GM12864 (cell line): ENCODE results near the gene BANF1.

Source experiments
- DNase-seq: peaks from one replicate; pipeline ENCODE4 v3.0.0-alpha.2; 2011; ENCODE audit warnings: low read depth
- H3K4me3 ChIP-seq: 2 replicates; pipeline ENCODE4 v1.5.1; 2011; ENCODE audit warnings: mild to moderate bottlenecking, low read depth, low read length, control low read depth
- TF ChIP-seq, protein P1 (sequence below): IDR thresholded peaks from 2 replicates; pipeline ENCODE4 v1.5.1; 2011; ENCODE audit warnings: low read depth, mild to moderate bottlenecking, moderate library complexity, low read length, control low read depth, inconsistent platforms; ENCODE audit errors: missing control alignments

BANF1 gene

DNA sequence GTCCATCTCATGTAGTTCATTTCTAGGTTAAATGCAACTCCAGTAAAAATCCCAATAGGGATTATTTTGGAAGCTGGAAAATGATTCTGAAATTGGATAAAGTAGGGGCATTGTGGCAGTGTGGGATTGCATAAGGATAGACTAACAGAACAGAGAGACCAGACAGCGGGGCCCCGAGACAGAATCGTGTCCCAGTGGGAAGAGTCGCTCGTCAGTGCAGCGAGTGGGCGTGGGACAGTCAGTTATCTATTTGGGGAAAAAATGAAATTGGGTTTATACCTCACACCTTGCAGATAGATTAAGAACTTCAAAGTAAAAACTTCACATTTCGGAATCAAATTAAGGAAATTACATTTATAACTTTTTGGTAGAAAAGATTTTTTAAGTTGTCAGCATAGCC lies 30.2 kb upstream of the BANF1 start:
- no peak overlapping the region for H3K4me3 ChIP-seq
- TF ChIP-seq, protein P1, sequence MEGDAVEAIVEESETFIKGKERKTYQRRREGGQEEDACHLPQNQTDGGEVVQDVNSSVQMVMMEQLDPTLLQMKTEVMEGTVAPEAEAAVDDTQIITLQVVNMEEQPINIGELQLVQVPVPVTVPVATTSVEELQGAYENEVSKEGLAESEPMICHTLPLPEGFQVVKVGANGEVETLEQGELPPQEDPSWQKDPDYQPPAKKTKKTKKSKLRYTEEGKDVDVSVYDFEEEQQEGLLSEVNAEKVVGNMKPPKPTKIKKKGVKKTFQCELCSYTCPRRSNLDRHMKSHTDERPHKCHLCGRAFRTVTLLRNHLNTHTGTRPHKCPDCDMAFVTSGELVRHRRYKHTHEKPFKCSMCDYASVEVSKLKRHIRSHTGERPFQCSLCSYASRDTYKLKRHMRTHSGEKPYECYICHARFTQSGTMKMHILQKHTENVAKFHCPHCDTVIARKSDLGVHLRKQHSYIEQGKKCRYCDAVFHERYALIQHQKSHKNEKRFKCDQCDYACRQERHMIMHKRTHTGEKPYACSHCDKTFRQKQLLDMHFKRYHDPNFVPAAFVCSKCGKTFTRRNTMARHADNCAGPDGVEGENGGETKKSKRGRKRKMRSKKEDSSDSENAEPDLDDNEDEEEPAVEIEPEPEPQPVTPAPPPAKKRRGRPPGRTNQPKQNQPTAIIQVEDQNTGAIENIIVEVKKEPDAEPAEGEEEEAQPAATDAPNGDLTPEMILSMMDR, result no peak
- DNase-seq, result no peak

DNA sequence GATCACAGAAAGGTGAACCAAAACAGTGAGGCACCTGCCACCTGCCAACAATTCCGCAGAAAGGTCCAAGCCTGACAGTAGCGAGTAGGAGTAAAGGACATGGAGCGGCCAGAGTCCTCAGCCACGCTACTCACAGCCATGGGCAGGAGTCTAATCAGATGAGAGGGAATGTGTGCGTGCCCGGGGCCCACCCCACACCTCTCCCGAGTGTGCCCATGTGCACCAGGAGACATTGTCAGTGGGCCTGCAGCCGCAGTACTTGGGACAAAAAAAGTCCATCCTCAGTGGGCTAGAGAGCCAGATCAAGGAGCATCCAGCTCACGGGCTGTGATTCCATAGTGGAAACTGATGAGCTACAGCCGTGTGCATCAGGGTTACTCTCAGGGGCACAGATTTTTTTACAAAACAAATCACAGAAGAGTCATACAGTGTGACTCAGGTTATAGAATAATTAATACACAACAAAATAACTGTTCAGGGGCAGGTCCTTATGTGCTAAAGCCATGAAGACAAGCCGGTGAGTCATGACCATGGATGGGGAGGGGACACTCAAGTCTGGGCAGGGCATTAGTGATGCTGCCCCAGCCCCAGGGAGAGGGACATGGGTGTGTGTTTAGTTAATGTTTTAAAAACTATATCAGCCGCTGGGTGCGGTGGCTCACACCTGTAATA lies 28.7 kb upstream of the BANF1 start:
- H3K4me3 ChIP-seq, result no peak overlapping the region
- TF ChIP-seq, protein P1, result no peak
- DNase-seq, result no peak

DNA sequence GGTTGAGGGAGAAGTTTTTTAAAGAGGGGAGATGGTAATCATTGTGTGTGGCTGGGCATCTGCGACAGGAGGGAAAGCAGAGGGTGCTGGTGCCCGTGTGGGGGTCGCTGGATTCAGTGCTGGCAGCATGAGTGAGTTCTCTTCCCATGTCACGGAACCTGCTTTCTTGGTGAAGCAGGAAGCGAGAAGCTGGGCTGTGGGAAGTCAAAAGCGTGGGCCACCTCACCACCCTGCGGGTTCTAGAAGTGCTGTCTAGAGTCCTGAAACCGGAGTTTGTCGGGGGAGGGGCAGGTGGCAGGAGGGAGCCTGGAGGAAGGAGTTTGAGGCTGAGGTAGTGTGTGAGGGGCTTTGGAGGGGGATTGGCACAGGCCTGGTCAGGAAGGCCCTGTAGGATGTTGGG lies 26.5 kb upstream of the BANF1 start:
- no peak overlapping the region for H3K4me3 ChIP-seq
- TF ChIP-seq, protein P1, result no peak
- DNase-seq, result no peak

DNA sequence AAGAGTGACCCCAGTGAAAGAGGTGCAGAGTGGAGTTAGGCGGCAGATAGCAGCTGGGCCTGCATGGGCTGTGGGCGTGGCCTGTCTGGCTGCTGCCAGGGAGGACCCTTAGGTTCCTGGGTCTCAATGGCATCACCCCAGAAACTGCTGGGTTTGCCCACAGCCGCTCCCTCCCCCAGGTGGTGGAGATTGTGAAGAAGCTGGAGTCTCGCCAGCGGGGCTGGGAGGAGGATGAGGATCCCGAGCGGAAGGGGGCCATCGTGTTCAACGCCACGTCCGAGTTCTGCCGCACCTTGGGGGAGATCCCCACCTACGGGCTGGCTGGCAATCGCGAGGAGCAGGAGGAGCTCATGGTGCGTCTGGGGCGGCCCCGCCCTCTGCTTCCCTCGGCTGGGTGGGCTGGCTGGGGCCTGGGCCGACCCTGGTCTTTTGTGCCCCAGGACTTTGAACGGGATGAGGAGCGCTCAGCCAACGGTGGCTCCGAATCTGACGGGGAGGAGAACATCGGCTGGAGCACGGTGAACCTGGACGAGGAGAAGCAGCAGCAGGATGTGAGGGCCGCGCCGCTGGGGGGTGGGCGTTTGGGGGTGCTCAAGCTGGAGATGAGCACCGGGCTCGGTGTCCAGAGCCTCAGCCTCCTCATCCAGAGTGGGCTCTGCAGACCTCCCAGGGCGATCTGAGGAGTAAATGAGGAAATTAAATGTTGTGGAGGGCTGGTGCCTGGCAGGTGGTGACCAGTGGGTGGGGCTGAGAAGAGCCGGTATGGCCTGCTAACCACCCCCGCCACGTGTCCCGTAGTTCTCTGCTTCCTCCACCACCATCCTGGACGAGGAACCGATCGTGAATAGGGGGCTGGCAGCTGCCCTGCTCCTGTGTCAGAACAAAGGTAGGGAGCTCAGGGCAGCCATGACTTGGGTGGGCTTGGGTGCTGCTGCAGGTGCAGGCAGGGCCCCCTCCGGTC lies 25.8 kb upstream of the BANF1 start:
- no peak overlapping the region for H3K4me3 ChIP-seq
- TF ChIP-seq, protein P1, result no peak
- no peak for DNase-seq

DNA sequence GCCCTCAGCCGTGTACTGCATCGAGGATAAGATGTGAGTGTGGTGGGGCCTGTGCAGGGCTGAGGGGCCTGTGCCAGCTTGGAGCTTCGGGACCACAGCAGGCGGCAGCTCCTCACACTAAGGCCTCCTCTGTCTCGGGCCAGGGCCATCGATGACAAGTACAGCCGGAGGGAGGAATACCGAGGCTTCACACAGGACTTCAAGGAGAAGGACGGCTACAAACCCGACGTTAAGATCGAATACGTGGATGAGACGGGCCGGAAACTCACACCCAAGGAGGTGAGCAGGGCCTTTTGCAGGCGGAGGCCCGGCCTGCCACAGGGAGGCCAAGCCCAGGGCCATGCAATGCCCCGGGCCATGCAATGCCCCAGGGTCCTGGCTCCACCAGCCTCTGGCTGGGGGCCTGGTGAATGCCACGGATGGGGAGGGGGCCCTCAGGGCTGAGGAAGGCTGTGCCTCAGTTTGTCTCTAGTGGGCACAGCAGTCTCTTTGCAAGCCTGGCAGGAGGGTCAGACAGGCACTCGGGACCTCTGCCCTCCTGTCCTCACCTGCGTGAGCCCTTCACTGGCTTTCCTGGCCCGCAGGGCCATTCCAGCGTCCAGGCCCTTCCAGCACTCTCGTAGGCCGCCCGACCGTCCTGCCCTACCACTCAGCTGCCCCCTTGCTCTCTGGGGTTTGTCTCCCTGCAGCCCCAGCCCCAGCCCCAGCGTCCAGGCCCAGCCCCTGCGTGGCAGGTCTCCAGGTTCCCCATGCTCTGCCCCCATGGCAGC lies 24.5 kb upstream of the BANF1 start:
- DNase-seq, result no peak
- no peak overlapping the region for H3K4me3 ChIP-seq
- TF ChIP-seq, protein P1, result no peak

DNA sequence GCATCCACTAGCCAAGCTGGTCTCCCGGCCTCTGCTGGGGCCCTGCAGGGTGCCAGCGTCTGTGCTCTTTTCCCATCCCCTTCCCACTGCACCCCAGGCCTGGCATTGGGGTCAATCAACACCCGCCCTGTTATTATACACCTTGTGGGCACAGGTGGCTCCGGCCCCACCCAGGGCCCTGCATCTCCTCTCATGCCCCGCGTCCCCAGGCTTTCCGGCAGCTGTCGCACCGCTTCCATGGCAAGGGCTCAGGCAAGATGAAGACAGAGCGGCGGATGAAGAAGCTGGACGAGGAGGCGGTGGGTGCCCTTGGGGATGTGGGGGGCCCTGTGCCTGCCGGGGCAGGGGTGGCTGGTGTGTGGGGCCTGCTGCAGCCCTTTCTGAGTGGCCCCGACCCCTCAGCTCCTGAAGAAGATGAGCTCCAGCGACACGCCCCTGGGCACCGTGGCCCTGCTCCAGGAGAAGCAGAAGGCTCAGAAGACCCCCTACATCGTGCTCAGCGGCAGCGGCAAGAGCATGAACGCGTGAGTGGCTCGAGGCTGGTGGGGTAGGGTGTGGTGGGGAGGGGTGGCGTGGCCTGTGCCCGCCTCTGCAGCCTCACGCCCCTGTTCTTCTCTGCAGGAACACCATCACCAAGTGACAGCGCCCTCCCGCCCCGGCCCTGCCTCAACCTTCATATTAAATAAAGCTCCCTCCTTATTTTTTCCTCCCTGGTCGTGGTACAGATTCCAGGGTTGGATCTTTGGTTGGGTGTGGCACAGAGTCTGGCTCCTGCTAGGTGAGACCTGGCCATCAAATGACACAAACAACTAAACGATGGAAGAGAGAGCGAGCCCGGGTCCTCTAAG lies 23.7 kb upstream of the BANF1 start:
- no peak for DNase-seq
- TF ChIP-seq, protein P1, result no peak
- H3K4me3 ChIP-seq, result no peak overlapping the region
